ENCODE results near the gene FAM13A. TPM values are rescaled to one million over a fixed set of nuclear protein-coding genes. Genes with fewer than 3 reads are reported as not detected.
"Not testable (repeated sequence)": the region's sequence is repeated elsewhere in the genome, so short reads cannot be mapped to it uniquely, and the experiment has no call there.

The FAM13A gene
- total RNA-seq, 4 donors from 2014 or later: 17.7 to 80.3 (median 46.2) TPM

DNA sequence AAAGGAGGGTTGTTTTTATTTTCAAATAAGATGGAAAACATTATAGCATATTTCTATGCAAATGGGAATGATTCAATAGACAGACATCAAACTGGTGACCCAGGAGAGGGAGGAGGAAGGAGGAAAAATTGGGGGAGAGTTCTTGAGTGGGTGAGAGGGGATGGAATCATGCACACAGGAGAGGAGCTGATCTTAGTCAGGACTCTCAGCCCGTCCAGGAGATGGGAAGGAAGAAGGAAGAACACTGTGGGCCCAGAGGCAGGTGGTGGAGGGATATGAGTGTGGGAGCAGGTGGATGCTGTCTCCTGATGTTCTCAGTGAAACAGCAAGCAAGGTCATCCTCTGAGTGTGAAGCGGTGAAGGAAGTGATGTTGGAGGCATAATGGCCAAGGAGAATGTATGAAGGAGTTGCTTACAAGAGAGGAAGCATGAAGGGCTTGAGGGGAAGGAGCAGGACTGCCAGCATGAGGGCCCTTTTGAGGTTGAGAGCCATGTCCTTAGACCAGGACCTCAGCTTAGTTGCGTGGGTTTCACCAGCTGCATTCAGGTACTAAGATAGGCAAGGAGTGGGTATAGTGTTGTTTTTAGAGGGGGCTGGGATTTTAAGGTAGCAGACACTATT is 197.7 kb downstream of the FAM13A start:
- no peak overlapping the region for H3K27ac ChIP-seq
- intact Hi-C loops (cut with DNase I; ENCODE audit: low total_unique reads): no loop called here
- no peak for DNase-seq
- H3K9me3 ChIP-seq: no peaks in the 10 kb centered on the region
- H3K27me3 ChIP-seq: no peaks in the 10 kb centered on the region
- TF ChIP-seq, protein P1, sequence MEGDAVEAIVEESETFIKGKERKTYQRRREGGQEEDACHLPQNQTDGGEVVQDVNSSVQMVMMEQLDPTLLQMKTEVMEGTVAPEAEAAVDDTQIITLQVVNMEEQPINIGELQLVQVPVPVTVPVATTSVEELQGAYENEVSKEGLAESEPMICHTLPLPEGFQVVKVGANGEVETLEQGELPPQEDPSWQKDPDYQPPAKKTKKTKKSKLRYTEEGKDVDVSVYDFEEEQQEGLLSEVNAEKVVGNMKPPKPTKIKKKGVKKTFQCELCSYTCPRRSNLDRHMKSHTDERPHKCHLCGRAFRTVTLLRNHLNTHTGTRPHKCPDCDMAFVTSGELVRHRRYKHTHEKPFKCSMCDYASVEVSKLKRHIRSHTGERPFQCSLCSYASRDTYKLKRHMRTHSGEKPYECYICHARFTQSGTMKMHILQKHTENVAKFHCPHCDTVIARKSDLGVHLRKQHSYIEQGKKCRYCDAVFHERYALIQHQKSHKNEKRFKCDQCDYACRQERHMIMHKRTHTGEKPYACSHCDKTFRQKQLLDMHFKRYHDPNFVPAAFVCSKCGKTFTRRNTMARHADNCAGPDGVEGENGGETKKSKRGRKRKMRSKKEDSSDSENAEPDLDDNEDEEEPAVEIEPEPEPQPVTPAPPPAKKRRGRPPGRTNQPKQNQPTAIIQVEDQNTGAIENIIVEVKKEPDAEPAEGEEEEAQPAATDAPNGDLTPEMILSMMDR (IDR thresholded peaks at IDR 0.05): no peak
- no peak for TF ChIP-seq POLR2A (IDR thresholded peaks at IDR 0.05)
- H3K4me1 ChIP-seq: no peaks in the 10 kb centered on the region
- no peaks in the 10 kb centered on the region for H3K36me3 ChIP-seq
- H3K4me3 ChIP-seq: no peak overlapping the region

DNA sequence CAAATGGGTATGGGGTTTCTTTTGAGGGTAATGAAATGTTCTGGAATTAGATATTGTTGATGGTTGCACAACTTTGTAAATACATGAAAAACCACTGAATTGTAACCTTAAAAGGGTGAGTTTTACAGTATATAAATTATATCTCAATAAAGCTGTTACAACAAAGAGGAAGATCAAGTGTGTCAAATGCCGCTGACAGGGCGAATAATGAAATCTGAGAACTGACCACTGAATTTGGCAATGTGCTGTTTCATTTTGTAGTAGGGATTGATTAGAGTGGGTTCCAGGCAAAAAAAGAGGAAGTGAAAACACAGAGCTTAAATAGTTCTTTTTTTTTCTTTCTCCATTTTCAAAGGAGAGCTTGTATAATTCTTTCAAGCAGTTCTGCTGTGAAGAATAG is 198.2 kb downstream of the FAM13A start:
- Histone ChIP-seq H3K4me1 (no peaks in the 10 kb centered on the region), H3K36me3 (no peaks in the 10 kb centered on the region), H3K27me3 (no peaks in the 10 kb centered on the region), H3K9me3 (no peaks in the 10 kb centered on the region), H3K4me3 (no peak overlapping the region), H3K27ac (no peak overlapping the region)
- intact Hi-C loops (cut with DNase I; ENCODE audit: low total_unique reads): no loop called here
- no peak for TF ChIP-seq POLR2A (IDR thresholded peaks at IDR 0.05)
- TF ChIP-seq, protein P1 (IDR thresholded peaks at IDR 0.05): no peak
- no peak for DNase-seq

DNA sequence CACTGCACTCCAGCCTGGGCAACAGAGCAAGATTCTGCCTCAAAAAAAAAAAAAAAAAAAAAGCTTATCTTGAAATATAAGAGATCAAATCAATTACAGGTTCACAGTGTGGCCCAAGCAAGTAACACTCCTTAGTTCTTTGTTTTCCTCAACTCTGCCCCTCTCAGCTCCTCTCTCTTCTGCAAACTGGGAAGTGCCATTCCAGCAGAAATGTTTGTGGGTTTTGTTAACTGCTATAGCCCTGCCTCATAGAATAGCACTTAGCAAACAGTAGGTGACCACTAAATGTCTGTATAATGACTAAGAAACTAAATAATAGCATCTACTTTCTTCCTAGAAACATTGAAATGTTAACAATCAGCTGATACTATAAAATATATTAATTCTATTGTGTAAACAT is 199.4 kb downstream of the FAM13A start:
- H3K27ac ChIP-seq: no peak overlapping the region
- H3K4me3 ChIP-seq: no peak overlapping the region
- no peaks in the 10 kb centered on the region for H3K4me1 ChIP-seq
- TF ChIP-seq POLR2A (IDR thresholded peaks at IDR 0.05): no peak
- TF ChIP-seq, protein P1 (IDR thresholded peaks at IDR 0.05): no peak
- no peaks in the 10 kb centered on the region for H3K9me3 ChIP-seq
- intact Hi-C loops (cut with DNase I; ENCODE audit: low total_unique reads): no loop called here
- H3K27me3 ChIP-seq: no peaks in the 10 kb centered on the region
- no peaks in the 10 kb centered on the region for H3K36me3 ChIP-seq
- no peak for DNase-seq

DNA sequence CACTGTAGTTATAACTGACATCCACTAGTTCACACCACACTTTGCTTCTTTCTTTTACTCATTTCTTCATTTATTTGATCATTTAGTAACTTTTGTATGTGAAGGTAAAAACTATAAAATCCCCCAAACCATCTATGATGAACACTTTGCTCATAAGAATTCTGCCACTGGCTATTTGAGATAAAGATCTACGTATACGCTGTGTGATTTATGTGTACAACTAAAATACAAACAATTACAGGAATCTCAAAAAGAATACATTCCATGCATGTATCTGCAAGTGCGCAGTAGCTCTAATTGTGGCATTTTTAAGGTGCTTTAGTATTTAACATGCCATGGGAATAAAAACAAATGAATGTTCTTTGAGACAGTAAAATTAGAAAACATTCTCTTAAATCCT is 202.5 kb downstream of the FAM13A start:
- Histone ChIP-seq H3K4me1 (no peaks in the 10 kb centered on the region), H3K36me3 (no peaks in the 10 kb centered on the region), H3K9me3 (no peaks in the 10 kb centered on the region), H3K27me3 (no peaks in the 10 kb centered on the region), H3K27ac (no peak overlapping the region), H3K4me3 (no peak overlapping the region)
- intact Hi-C loops (cut with DNase I; ENCODE audit: low total_unique reads): no loop called here
- no peak for DNase-seq
- TF ChIP-seq, protein P1 (IDR thresholded peaks at IDR 0.05): no peak
- TF ChIP-seq POLR2A (IDR thresholded peaks at IDR 0.05): no peak

DNA sequence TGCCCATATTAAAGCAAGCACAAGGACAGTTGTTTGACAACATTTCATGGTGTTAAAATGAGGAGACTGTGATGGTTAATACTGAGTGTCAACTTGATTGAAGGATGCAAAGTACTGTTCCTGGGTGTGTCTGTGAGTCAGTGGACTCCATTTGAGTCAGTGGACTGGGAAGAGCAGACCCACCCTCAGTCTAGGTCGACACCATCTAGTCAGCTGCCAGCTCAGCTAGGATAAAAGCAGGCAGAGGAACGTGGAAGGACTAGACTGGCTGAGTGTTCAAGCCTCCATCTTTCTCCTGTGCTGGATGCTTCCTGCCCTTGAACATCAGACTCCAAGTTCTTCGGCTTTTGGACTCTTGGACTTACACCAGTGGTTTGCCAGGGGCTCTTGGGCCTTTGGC is 203.4 kb downstream of the FAM13A start:
- H3K9me3 ChIP-seq; H3K36me3 ChIP-seq; DNase-seq; H3K4me1 ChIP-seq; H3K27me3 ChIP-seq; H3K4me3 ChIP-seq; intact Hi-C loops (cut with DNase I; ENCODE audit: low total_unique reads); H3K27ac ChIP-seq: not testable (repeated sequence)

Data from uterus (tissue), 4 donors.